Endodermal cell (in vitro differentiated cells): ENCODE results near the gene CALD1. TPM values are rescaled to one million over a fixed set of nuclear protein-coding genes. Genes with fewer than 3 reads are reported as not detected.
A peak's percentile ranks its signal among the peaks of the same experiment; 100 is the strongest.

ENCODE experiments used
- DNase-seq: peaks from one replicate; pipeline ENCODE4 v3.0.0-alpha.2; 2017
- H3K27ac ChIP-seq: 2 replicates; pipeline ENCODE4 v1.5.1; 2013; ENCODE audit warnings: mild to moderate bottlenecking, low read depth, low read length, moderate library complexity
- H3K27me3 ChIP-seq: 2 replicates; pipeline ENCODE4 v1.6.1; 2013; ENCODE audit warnings: mild to moderate bottlenecking, low read length, moderate library complexity; ENCODE audit not compliant: insufficient read depth, control insufficient read depth, poor library complexity, severe bottlenecking
- H3K36me3 ChIP-seq: 2 replicates; pipeline ENCODE4 v1.7.0; 2013; ENCODE audit warnings: mild to moderate bottlenecking, low read length, moderate library complexity; ENCODE audit not compliant: control insufficient read depth, insufficient read depth
- H3K4me1 ChIP-seq: one replicate; pipeline ENCODE4 v1.7.0; 2013; ENCODE audit warnings: low read length; ENCODE audit not compliant: control insufficient read depth, insufficient read depth
- H3K4me3 ChIP-seq: 2 replicates; pipeline ENCODE4 v1.5.1; 2013; ENCODE audit warnings: mild to moderate bottlenecking, low read length, moderate library complexity
- H3K9ac ChIP-seq: 2 replicates; pipeline ENCODE4 v1.6.1; 2013; ENCODE audit warnings: mild to moderate bottlenecking, low read length, moderate library complexity; ENCODE audit not compliant: poor library complexity, severe bottlenecking; ENCODE audit errors: extremely low read depth
- H3K9me3 ChIP-seq: 2 replicates; pipeline ENCODE4 v1.6.1; 2013; ENCODE audit warnings: mild to moderate bottlenecking, low read length, moderate library complexity; ENCODE audit not compliant: control insufficient read depth
- H3K27ac Mint-ChIP-seq: 2 replicates; pipeline ENCODE4 v1.8.0; 2020; ENCODE audit warnings: mixed read lengths
- H3K27me3 Mint-ChIP-seq: 2 replicates; pipeline ENCODE4 v1.8.0; 2021; ENCODE audit warnings: mild to moderate bottlenecking, mixed read lengths; ENCODE audit not compliant: insufficient read depth
- H3K36me3 Mint-ChIP-seq: 2 replicates; pipeline ENCODE4 v1.8.0; 2020; ENCODE audit warnings: low read depth, mixed read lengths
- H3K4me1 Mint-ChIP-seq: 2 replicates; pipeline ENCODE4 v1.8.0; 2020; ENCODE audit warnings: mixed read lengths
- H3K4me3 Mint-ChIP-seq: 2 replicates; pipeline ENCODE4 v1.8.0; 2020; ENCODE audit warnings: mild to moderate bottlenecking, moderate library complexity, mixed read lengths
- H3K9me3 Mint-ChIP-seq: 2 replicates; pipeline ENCODE4 v1.8.0; 2020; ENCODE audit warnings: mild to moderate bottlenecking, mixed read lengths
- WGBS, 2 experiments: methylation state at CpG; one replicate each; pipeline versions ENCODE4 v1.1.5 to v1.1.7; 2013; ENCODE audit warnings: missing lambda C conversion rate in 2 of 2, mixed read lengths in 1 of 2; ENCODE audit not compliant: insufficient coverage in 1 of 2, insufficient read length in 1 of 2; 5-methylcytosine and 5-hydroxymethylcytosine counted together
- total RNA-seq, 2 donors: library from RNA; stranded (reverse); fragmentation: NEBNext Ultra II Directional in 1 of 2; extraction: Animal tissue kit (Norgen Biotek cat#: 25700) in 1 of 2; gene quantifications; 2 replicates in 1 of 2; 3 replicates in 1 of 2; pipeline ENCODE4 v1.2.1, GENCODE V29; 2021
- TF ChIP-seq, protein P1 (sequence below): fragments of 200-600 bp; sonication (generic); conservative IDR thresholded peaks from 2 replicates; pipeline ENCODE4 v1.5.0; 2021; ENCODE audit warnings: antibody characterized with exemption, mild to moderate bottlenecking

The CALD1 gene
- total RNA-seq, 2 donors from 2014 or later: 111 to 132 TPM

DNA sequence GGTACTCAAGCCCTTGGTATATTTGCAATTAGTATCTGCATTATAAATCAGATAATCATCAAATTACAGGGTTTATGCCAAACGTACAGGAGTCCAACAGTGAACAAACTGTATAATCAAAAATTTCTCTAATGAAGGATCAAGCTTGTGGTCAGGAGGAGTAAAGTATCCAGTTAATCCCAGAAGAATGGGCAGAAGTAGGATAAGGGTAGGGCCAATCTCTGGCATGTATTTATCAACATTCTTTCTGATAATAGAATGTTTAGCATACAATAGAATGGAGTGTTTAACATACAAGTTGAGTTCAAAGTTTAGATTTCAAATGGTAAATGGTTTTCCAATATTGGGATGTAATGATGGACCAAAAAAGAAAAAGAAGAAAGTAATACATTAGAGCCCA, 103.0 kb downstream of the CALD1 start:
- no peaks in the 10 kb centered on the region for H3K27me3 Mint-ChIP-seq
- H3K9me3 ChIP-seq: no peaks in the 10 kb centered on the region
- H3K9ac ChIP-seq: peak overlapping the region; percentile 28
- no peak overlapping the region for H3K27ac ChIP-seq
- 27% methylated on average over 1 of the region's 1 CpG; no CpG with 5 or more reads in 1 of the 2 experiments for WGBS, 2 experiments
- no peak for DNase-seq
- peaks cover 47% of the 10 kb centered on the region for H3K4me1 Mint-ChIP-seq
- no peaks in the 10 kb centered on the region for H3K36me3 ChIP-seq
- TF ChIP-seq, protein P1, sequence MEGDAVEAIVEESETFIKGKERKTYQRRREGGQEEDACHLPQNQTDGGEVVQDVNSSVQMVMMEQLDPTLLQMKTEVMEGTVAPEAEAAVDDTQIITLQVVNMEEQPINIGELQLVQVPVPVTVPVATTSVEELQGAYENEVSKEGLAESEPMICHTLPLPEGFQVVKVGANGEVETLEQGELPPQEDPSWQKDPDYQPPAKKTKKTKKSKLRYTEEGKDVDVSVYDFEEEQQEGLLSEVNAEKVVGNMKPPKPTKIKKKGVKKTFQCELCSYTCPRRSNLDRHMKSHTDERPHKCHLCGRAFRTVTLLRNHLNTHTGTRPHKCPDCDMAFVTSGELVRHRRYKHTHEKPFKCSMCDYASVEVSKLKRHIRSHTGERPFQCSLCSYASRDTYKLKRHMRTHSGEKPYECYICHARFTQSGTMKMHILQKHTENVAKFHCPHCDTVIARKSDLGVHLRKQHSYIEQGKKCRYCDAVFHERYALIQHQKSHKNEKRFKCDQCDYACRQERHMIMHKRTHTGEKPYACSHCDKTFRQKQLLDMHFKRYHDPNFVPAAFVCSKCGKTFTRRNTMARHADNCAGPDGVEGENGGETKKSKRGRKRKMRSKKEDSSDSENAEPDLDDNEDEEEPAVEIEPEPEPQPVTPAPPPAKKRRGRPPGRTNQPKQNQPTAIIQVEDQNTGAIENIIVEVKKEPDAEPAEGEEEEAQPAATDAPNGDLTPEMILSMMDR: no peak
- no peaks in the 10 kb centered on the region for H3K9me3 Mint-ChIP-seq
- no peaks in the 10 kb centered on the region for H3K36me3 Mint-ChIP-seq
- H3K27me3 ChIP-seq: no peaks in the 10 kb centered on the region
- H3K4me3 Mint-ChIP-seq: no peak overlapping the region
- peaks cover 21% of the 10 kb centered on the region for H3K4me1 ChIP-seq
- peak overlapping the region; percentile 86 for H3K27ac Mint-ChIP-seq
- H3K4me3 ChIP-seq: peak overlapping the region; percentile 8

DNA sequence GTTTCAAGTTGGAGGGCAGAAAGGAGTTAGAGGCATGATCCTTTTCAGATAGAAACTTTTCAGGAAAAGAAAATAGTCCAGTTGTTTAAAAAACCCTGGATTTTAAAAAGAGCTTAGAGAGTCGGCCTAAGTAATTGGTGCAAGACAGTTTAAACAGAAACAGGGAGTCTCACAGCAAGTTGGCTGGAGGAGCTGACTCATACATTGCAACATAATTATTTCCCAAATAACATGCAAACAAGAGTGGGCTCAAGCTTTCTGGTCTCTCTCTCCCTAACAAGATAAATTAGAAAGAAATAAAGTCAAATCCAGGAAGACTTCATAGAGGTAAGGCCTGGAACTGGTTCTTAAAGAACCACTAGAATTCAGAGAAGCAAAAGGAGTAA, 106.5 kb downstream of the CALD1 start:
- Histone ChIP-seq H3K9me3 (no peaks in the 10 kb centered on the region), H3K4me3 (no peak overlapping the region), H3K9ac (no peak overlapping the region), H3K4me1 (peaks cover 17% of the 10 kb centered on the region), H3K27me3 (no peaks in the 10 kb centered on the region), H3K27ac (no peak overlapping the region), H3K36me3 (no peaks in the 10 kb centered on the region)
- H3K4me3 Mint-ChIP-seq: no peak overlapping the region
- no peaks in the 10 kb centered on the region for H3K36me3 Mint-ChIP-seq
- peaks cover 56% of the 10 kb centered on the region for H3K4me1 Mint-ChIP-seq
- no peak for DNase-seq
- no peaks in the 10 kb centered on the region for H3K27me3 Mint-ChIP-seq
- WGBS, 2 experiments: 85 to 100% methylated on average over 1 of the region's 1 CpG
- H3K27ac Mint-ChIP-seq: peak overlapping the region; percentile 81
- TF ChIP-seq, protein P1: no peak
- H3K9me3 Mint-ChIP-seq: no peaks in the 10 kb centered on the region

DNA sequence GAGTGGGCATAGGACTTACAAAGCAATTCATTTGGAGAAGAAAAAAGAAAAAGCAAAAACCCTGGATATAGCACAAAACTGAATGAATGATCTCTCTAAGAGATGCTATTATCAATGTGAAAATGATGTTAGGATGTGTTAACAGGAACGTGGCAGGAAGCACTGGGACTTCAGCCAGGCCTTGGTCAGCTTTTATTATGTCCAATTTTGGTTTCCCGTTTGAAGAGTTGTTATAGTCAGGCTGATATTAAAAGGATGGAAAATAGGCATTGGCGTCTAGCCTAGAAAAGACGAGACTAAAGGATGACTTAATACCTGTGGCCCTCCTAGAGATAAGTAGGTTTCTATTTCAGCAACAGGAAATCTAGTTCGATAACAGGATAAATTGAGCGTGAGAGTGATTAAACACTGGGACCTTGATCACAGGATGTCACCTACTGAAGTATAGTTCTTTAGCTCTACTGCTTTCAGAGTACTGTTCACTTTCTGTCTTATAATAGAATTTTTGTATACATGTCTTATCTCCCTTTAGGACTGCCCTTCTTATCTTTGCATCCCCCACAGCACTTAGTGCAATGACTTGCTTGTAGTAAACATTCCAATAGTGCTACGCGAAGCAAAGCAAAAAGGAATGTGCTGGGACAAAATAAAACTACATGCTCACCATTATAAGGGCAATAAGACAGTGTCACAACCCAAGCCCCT, 107.1 kb downstream of the CALD1 start:
- TF ChIP-seq, protein P1: no peak
- H3K4me1 ChIP-seq: peaks cover 14% of the 10 kb centered on the region
- no peak overlapping the region for H3K4me3 Mint-ChIP-seq
- no peaks in the 10 kb centered on the region for H3K36me3 Mint-ChIP-seq
- H3K9me3 ChIP-seq: no peaks in the 10 kb centered on the region
- H3K9me3 Mint-ChIP-seq: no peaks in the 10 kb centered on the region
- no peaks in the 10 kb centered on the region for H3K27me3 Mint-ChIP-seq
- 85 to 86% methylated on average over 6 to 8 of the region's 8 CpGs for WGBS, 2 experiments
- H3K4me3 ChIP-seq: peak overlapping the region; percentile 17
- H3K9ac ChIP-seq: no peak overlapping the region
- H3K27ac Mint-ChIP-seq: peak overlapping the region; percentile 81
- peaks cover 54% of the 10 kb centered on the region for H3K4me1 Mint-ChIP-seq
- H3K36me3 ChIP-seq: no peaks in the 10 kb centered on the region
- H3K27ac ChIP-seq: no peak overlapping the region
- DNase-seq: no peak
- no peaks in the 10 kb centered on the region for H3K27me3 ChIP-seq
